Ovary (tissue), 9 donors: ENCODE data around the gene TCF7. TPM values are rescaled to one million over a fixed set of nuclear protein-coding genes. Genes with fewer than 3 reads are reported as not detected.
A peak's percentile ranks its signal among the peaks of the same experiment; 100 is the strongest.

ENCODE experiments used
- DNase-seq, 5 donors: peaks; one replicate each; pipeline ENCODE4 v3.0.0-alpha.2; 2019 to 2020
- H3K27ac ChIP-seq, 2 donors: fragments of 200-600 bp; one replicate each; pipeline versions ENCODE4 v1.5.1 to v1.8.0; 2019 to 2022
- H3K27me3 ChIP-seq: fragments of 200-600 bp; one replicate; pipeline ENCODE4 v1.8.0; 2022
- H3K36me3 ChIP-seq: fragments of 200-600 bp; sonication (generic); one replicate; pipeline ENCODE4 v1.5.1; 2019
- H3K4me1 ChIP-seq: one replicate; pipeline ENCODE4 v1.8.1; 2013; ENCODE audit warnings: mild to moderate bottlenecking, moderate library complexity; ENCODE audit not compliant: insufficient read depth
- H3K4me3 ChIP-seq: fragments of 200-600 bp; sonication (generic); one replicate; pipeline ENCODE4 v1.5.1; 2017
- H3K9me3 ChIP-seq, 2 donors: fragments of 200-600 bp in 1 of 2; sonication (generic) in 1 of 2; one replicate each; pipeline versions ENCODE4 v1.5.1 to v1.8.1; 2013 to 2019; ENCODE audit warnings: mild to moderate bottlenecking in 1 of 2, moderate library complexity in 1 of 2
- EP300 ChIP-seq: sonication (generic); formaldehyde crosslinking; IDR thresholded peaks from one replicate; pipeline ENCODE4 v1.6.1; 2017; ENCODE audit warnings: antibody characterized with exemption
- POLR2A ChIP-seq: fragments of 450-650 bp; IDR thresholded peaks from one replicate; pipeline ENCODE4 v1.6.1; 2017; ENCODE audit warnings: antibody characterized with exemption, mild to moderate bottlenecking, moderate library complexity
- WGBS, 3 donors: extraction: QIAGEN DNeasy Blood & Tissue Kit in 1 of 3; methylation state at CpG; one replicate each; pipeline versions ENCODE4 v1.1.5 to v1.1.7; 2013 to 2017; 5-methylcytosine and 5-hydroxymethylcytosine counted together
- intact Hi-C, 4 donors: fragments of 100-400 bp; cut with DNase I; formaldehyde crosslinking; loops; one replicate each; pipeline versions ENCODE4 v1.11.0 to v1.15.1; 2022 to 2023
- polyA plus RNA-seq, 2 donors: library from polyadenylated mRNA; stranded (reverse); fragments of 200-250 nt in 1 of 2; fragments of 350-450 nt in 1 of 2; fragmentation: Illumina TruSeq in 1 of 2; extraction: RNeasy Lipid Tissue Mini Kit (QIAGEN cat#74804) in 1 of 2; gene quantifications; one replicate each; pipeline ENCODE4 v1.2.3, GENCODE V29; 2013 to 2014
- total RNA-seq, 7 donors: library from RNA; depleted of rRNA in 2 of 7; stranded (reverse); fragments of >200 nt in 2 of 7; fragmentation: NEBNext Ultra II Directional in 3 of 7; extraction: Animal tissue kit (Norgen Biotek cat#: 25700) in 3 of 7; gene quantifications; one replicate each; pipeline versions ENCODE4 v1.1.0 to v1.2.4, GENCODE V29; 2016 to 2023
- TF ChIP-seq, protein P1 (sequence below), 3 donors: fragments of 450-650 bp in 2 of 3; fragments of 200-600 bp in 1 of 3; IDR thresholded peaks; one replicate each; pipeline versions ENCODE4 v1.5.1 to v1.8.0; 2016 to 2022; ENCODE audit warnings: antibody characterized with exemption in 3 of 3, mild to moderate bottlenecking in 1 of 3
- donor health status: DM: no; HTN: no; CAD: no; lungs with moderate emphysema.
- donor health status: DM: no; HTN: no; CAD: no.
- donor health status: Bipolar disorder and iron deficiency.
- donor health status: DM: yes; HTN: yes; CAD: no.
- donor health status: DM: no; HTN: no; CAD: no.
- donor health status: DM: yes; HTN: yes; CAD: no.

The TCF7 gene
- total and polyA plus RNA-seq, 9 donors, result 1.7 to 15.2 (median 4.0) TPM

DNA sequence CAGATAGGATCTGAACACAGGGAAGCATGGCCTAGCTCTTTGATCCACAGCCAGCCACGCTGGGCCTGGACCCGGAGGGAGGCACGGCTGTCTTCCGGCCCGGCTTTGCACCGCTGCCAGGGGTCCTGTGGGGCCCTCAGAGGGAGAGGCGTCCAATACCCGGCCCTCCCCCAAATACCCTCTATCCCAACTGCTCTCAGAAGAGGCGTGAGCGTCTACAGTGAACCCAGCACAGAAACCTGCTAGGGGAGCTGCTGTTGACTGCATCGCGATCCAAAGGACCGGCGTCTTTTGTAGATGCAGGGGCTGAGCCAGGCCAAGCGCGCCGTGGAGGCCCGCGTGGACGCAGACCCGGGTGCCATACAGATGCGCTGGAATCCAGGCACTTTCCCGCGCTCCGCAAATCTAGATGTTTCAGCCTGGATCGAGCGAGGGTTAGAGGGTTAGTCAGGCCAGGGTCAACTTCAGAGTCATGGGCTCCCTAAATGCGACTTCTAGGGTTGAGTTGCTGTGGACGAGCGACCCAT lies 1.1 kb upstream of the TCF7 start:
- DNase-seq, result peak in 1 of 5 donors; percentile 33
- WGBS, 3 donors, result 4 to 11% (median 9%) methylated on average over 26 to 30 of the region's 30 CpGs
- H3K27me3 ChIP-seq, result no peaks in the 10 kb centered on the region
- TF ChIP-seq, protein P1, sequence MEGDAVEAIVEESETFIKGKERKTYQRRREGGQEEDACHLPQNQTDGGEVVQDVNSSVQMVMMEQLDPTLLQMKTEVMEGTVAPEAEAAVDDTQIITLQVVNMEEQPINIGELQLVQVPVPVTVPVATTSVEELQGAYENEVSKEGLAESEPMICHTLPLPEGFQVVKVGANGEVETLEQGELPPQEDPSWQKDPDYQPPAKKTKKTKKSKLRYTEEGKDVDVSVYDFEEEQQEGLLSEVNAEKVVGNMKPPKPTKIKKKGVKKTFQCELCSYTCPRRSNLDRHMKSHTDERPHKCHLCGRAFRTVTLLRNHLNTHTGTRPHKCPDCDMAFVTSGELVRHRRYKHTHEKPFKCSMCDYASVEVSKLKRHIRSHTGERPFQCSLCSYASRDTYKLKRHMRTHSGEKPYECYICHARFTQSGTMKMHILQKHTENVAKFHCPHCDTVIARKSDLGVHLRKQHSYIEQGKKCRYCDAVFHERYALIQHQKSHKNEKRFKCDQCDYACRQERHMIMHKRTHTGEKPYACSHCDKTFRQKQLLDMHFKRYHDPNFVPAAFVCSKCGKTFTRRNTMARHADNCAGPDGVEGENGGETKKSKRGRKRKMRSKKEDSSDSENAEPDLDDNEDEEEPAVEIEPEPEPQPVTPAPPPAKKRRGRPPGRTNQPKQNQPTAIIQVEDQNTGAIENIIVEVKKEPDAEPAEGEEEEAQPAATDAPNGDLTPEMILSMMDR (IDR thresholded peaks at IDR 0.05), result no peak
- no peak for TF ChIP-seq POLR2A
- TF ChIP-seq EP300, result no peak
- peak overlapping the region; percentile 39 for H3K4me3 ChIP-seq
- no peak overlapping the region for H3K27ac ChIP-seq
- no peaks in the 10 kb centered on the region for H3K9me3 ChIP-seq
- intact Hi-C loops, result no loop called here
- H3K4me1 ChIP-seq, result peaks cover 5% of the 10 kb centered on the region
- no peaks in the 10 kb centered on the region for H3K36me3 ChIP-seq

GRCh38 chr5:134114886-134115805 lies 665 bp downstream of the TCF7 start:
- peaks cover 5% of the 10 kb centered on the region for H3K4me1 ChIP-seq
- H3K27ac ChIP-seq, result no peak overlapping the region
- TF ChIP-seq POLR2A (no peak), EP300 (no peak)
- TF ChIP-seq, protein P1 (IDR thresholded peaks at IDR 0.05), result no peak
- no peaks in the 10 kb centered on the region for H3K36me3 ChIP-seq
- intact Hi-C loops, result no loop called here
- no peaks in the 10 kb centered on the region for H3K9me3 ChIP-seq
- DNase-seq, result peak in 3 of 5 donors; percentile 23 to 67 (median 57)
- H3K27me3 ChIP-seq, result no peaks in the 10 kb centered on the region
- H3K4me3 ChIP-seq, result peak overlapping the region; percentile 39
- 1 to 7% (median 2%) methylated on average over 32 to 110 of the region's 110 CpGs for WGBS, 3 donors

- intact Hi-C loops, result no loop called here
- Histone ChIP-seq H3K36me3 (no peaks in the 10 kb centered on the region), H3K27me3 (no peaks in the 10 kb centered on the region), H3K9me3 (no peaks in the 10 kb centered on the region), H3K4me3 (no peak overlapping the region), H3K27ac (no peak overlapping the region), H3K4me1 (peaks cover 5% of the 10 kb centered on the region)
- WGBS, 3 donors, result 55 to 70% (median 57%) methylated on average over 13 of the region's 13 CpGs
- no peak for DNase-seq
- TF ChIP-seq POLR2A (no peak), EP300 (no peak)
- TF ChIP-seq, protein P1 (IDR thresholded peaks at IDR 0.05), result no peak
Observed at GRCh38 chr5:134115806-134116175, 1.3 kb downstream of the TCF7 start.

DNA sequence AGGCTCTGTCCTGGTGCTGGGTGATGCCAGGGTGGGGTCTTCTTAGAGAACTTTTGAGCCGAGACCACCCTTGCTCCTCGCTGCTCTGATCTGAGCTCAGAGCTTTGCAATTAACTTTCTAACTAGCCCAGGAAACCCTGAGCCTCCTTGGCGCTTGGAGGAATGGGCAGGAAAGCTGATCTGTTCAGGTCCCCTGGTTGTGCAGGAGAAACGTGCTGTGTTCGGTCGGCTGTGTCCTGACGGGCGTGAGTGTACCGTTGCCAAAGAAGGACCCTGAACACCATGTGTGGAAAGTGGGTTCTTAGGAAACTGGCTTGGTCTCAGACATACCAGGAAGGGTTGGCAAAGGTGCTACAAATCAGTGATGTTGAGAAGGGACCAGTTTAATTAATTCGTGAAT lies 1.8 kb downstream of the TCF7 start:
- 90 to 94% (median 93%) methylated on average over 10 of the region's 10 CpGs for WGBS, 3 donors
- Histone ChIP-seq H3K27ac (no peak overlapping the region), H3K4me3 (no peak overlapping the region), H3K36me3 (no peaks in the 10 kb centered on the region), H3K4me1 (peaks cover 5% of the 10 kb centered on the region), H3K27me3 (no peaks in the 10 kb centered on the region), H3K9me3 (no peaks in the 10 kb centered on the region)
- intact Hi-C loops, result no loop called here
- no peak for TF ChIP-seq POLR2A
- TF ChIP-seq, protein P1 (IDR thresholded peaks at IDR 0.05), result no peak
- TF ChIP-seq EP300, result no peak
- DNase-seq, result no peak
